HEK293T (cell line): ENCODE results near the gene METTL16.

Experiments
- BHLHE40 ChIP-seq: fragments of 450-650 bp; IDR thresholded peaks from 2 replicates; pipeline ENCODE4 v1.6.1; 2016; ENCODE audit warnings: mild to moderate bottlenecking, moderate library complexity, borderline replicate concordance
- CTBP1 ChIP-seq: fragments of 450-650 bp; IDR thresholded peaks from 2 replicates; pipeline ENCODE4 v1.6.1; 2016; ENCODE audit warnings: borderline replicate concordance
- ELF4 ChIP-seq: fragments of 450-650 bp; IDR thresholded peaks from 2 replicates; pipeline ENCODE4 v1.6.1; 2017; ENCODE audit warnings: antibody characterized with exemption
- FOXA1 ChIP-seq: fragments of 450-650 bp; IDR thresholded peaks from 2 replicates; pipeline ENCODE4 v1.6.1; 2016; ENCODE audit warnings: mild to moderate bottlenecking
- FOXK2 ChIP-seq: fragments of 450-650 bp; IDR thresholded peaks from 2 replicates; pipeline ENCODE4 v1.6.1; 2016; ENCODE audit warnings: mild to moderate bottlenecking
- FOXM1 ChIP-seq: fragments of 450-650 bp; IDR thresholded peaks from 2 replicates; pipeline ENCODE4 v1.6.1; 2017; ENCODE audit warnings: mild to moderate bottlenecking, borderline replicate concordance
- LEF1 ChIP-seq: fragments of 450-650 bp; IDR thresholded peaks from 2 replicates; pipeline ENCODE4 v1.6.1; 2017; ENCODE audit warnings: mild to moderate bottlenecking, borderline replicate concordance
- NFRKB ChIP-seq: fragments of 450-650 bp; IDR thresholded peaks from 2 replicates; pipeline ENCODE4 v1.6.1; 2016; ENCODE audit warnings: mild to moderate bottlenecking, moderate library complexity
- PKNOX1 ChIP-seq: fragments of 450-650 bp; IDR thresholded peaks from 2 replicates; pipeline ENCODE4 v1.6.1; 2016
- SP1 ChIP-seq: fragments of 450-650 bp; IDR thresholded peaks from 2 replicates; pipeline ENCODE4 v1.6.1; 2017
- SUZ12 ChIP-seq: fragments of 450-650 bp; IDR thresholded peaks from 2 replicates; pipeline ENCODE4 v1.6.1; 2016; ENCODE audit warnings: mild to moderate bottlenecking
- TARDBP ChIP-seq: fragments of 450-650 bp; IDR thresholded peaks from 2 replicates; pipeline ENCODE4 v1.6.1; 2016
- ZNF384 ChIP-seq: fragments of 450-650 bp; IDR thresholded peaks from 2 replicates; pipeline ENCODE4 v1.6.1; 2016

DNA sequence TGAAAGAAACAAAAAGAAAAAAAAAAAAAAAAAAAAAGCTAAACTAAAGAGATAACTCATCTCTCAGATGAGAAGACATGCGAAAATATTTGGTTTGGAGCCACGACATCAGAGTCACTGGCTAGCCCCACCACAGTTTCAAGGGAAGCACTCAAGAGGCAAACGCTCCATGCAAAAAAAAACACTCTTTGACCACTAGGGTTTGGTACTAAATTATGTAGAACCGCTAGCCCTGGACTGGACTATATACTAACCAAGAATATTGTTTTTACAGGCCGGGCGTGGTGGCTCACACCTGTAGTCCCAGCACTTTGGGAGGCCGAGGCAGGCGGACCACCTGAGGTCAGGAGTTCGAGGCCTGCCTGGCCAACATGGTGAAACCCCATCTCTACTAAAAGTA lies 37.3 kb downstream of the METTL16 start:
- TF ChIP-seq PKNOX1, result no peak
- TF ChIP-seq SP1, result no peak
- TF ChIP-seq BHLHE40, result no peak
- TF ChIP-seq FOXM1, result no peak
- TF ChIP-seq ELF4, result no peak
- TF ChIP-seq TARDBP, result no peak
- TF ChIP-seq CTBP1, result no peak
- no peak for TF ChIP-seq ZNF384
- TF ChIP-seq FOXK2, result no peak
- no peak for TF ChIP-seq NFRKB
- no peak for TF ChIP-seq SUZ12
- TF ChIP-seq LEF1, result no peak
- no peak for TF ChIP-seq FOXA1
